Breast epithelium (tissue), 4 donors: ENCODE data around the gene SPG7. TPM values are rescaled to one million over a fixed set of nuclear protein-coding genes. Genes with fewer than 3 reads are reported as not detected.

Experiments used
- DNase-seq, 2 donors: peaks; one replicate each; pipeline ENCODE4 v3.0.0-alpha.2; 2019; ENCODE audit warnings: low spot score in 2 of 2
- H3K27ac ChIP-seq, 2 donors: fragments of 200-600 bp; sonication (generic) in 1 of 2; one replicate each; pipeline ENCODE4 v1.5.1; 2016 to 2019; ENCODE audit warnings: mild to moderate bottlenecking in 1 of 2
- H3K27me3 ChIP-seq, 2 donors: fragments of 200-600 bp; sonication (generic) in 1 of 2; one replicate each; pipeline versions ENCODE4 v1.5.1 to v1.6.0; 2017 to 2019; ENCODE audit warnings: control low read depth in 1 of 2, mild to moderate bottlenecking in 1 of 2
- H3K36me3 ChIP-seq: fragments of 200-600 bp; one replicate; pipeline ENCODE4 v1.5.1; 2019
- H3K4me1 ChIP-seq, 2 donors: fragments of 200-600 bp; sonication (generic); one replicate each; pipeline ENCODE4 v1.5.1; 2016 to 2019; ENCODE audit warnings: control low read depth in 1 of 2
- H3K4me3 ChIP-seq, 3 donors: fragments of 200-600 bp; sonication (generic); 1 replicate in 2 of 3; 2 replicates in 1 of 3; pipeline ENCODE4 v1.5.1; 2016 to 2019; ENCODE audit warnings: mild to moderate bottlenecking in 3 of 3, moderate library complexity in 2 of 3
- H3K9me3 ChIP-seq, 2 donors: fragments of 200-600 bp; sonication (generic) in 1 of 2; one replicate each; pipeline ENCODE4 v1.5.1; 2016 to 2019; ENCODE audit warnings: control low read depth in 1 of 2
- CTCF ChIP-seq, 3 donors: fragments of 450-650 bp; IDR thresholded peaks; one replicate each; pipeline ENCODE4 v1.5.1; 2016 to 2017; ENCODE audit warnings: antibody characterized with exemption in 3 of 3, mild to moderate bottlenecking in 3 of 3, moderate library complexity in 3 of 3
- POLR2A ChIP-seq: fragments of 450-650 bp; IDR thresholded peaks from one replicate; pipeline ENCODE4 v1.6.1; 2016; ENCODE audit warnings: antibody characterized with exemption, mild to moderate bottlenecking, moderate library complexity
- POLR2AphosphoS5 ChIP-seq, 3 donors: sonication (generic); formaldehyde crosslinking; IDR thresholded peaks; one replicate each; pipeline ENCODE4 v1.6.1; 2017; ENCODE audit warnings: antibody characterized with exemption in 3 of 3
- intact Hi-C: fragments of 100-400 bp; cut with DNase I; formaldehyde crosslinking; loops from one replicate; pipeline ENCODE4 v1.15.1; 2023; ENCODE audit warnings: low total_unique reads
- total RNA-seq, 3 donors: library from RNA; depleted of rRNA; stranded (reverse); fragments of >200 nt; gene quantifications; one replicate each; pipeline ENCODE4 v1.1.0, GENCODE V29; 2016

SPG7 gene
- total RNA-seq, 3 donors from 2014 or later = 104 to 126 (median 118) TPM

GRCh38 chr16:89475144-89475543, 33.1 kb upstream of the SPG7 start:
- peaks cover 4 to 5% of the 10 kb centered on the region in 2 donors for H3K4me1 ChIP-seq
- H3K4me3 ChIP-seq = no peak overlapping the region
- H3K27me3 ChIP-seq = no peaks in the 10 kb centered on the region
- H3K36me3 ChIP-seq = no peaks in the 10 kb centered on the region
- TF ChIP-seq CTCF (IDR thresholded peaks at IDR 0.05) (no peak), POLR2AphosphoS5 (IDR thresholded peaks at IDR 0.05) (no peak), POLR2A (no peak)
- no peak overlapping the region for H3K27ac ChIP-seq
- intact Hi-C loops = no loop called here
- H3K9me3 ChIP-seq = no peaks in the 10 kb centered on the region
- DNase-seq = no peak

- Histone ChIP-seq H3K36me3 (no peaks in the 10 kb centered on the region), H3K4me1 (peaks cover 4 to 5% of the 10 kb centered on the region in 2 donors), H3K4me3 (peak overlapping the region in 1 of 3 donors; percentile 24), H3K27ac (peak overlapping the region in 1 of 2 donors; percentile 10), H3K9me3 (no peaks in the 10 kb centered on the region), H3K27me3 (no peaks in the 10 kb centered on the region)
- TF ChIP-seq POLR2AphosphoS5 (IDR thresholded peaks at IDR 0.05) (no peak), POLR2A (no peak), CTCF (IDR thresholded peaks at IDR 0.05) (no peak)
- peak in 1 of 2 donors; percentile 47 for DNase-seq
- intact Hi-C loops = no loop called here
Observed at GRCh38 chr16:89476379-89476778, 31.8 kb upstream of the SPG7 start.

- Histone ChIP-seq H3K4me3 (peak overlapping the region in 1 of 3 donors; percentile 24), H3K27ac (peak overlapping the region in 1 of 2 donors; percentile 10), H3K4me1 (peaks cover 4 to 5% of the 10 kb centered on the region in 2 donors), H3K36me3 (no peaks in the 10 kb centered on the region), H3K27me3 (no peaks in the 10 kb centered on the region), H3K9me3 (no peaks in the 10 kb centered on the region)
- DNase-seq = no peak
- intact Hi-C loops = no loop called here
- no peak for TF ChIP-seq POLR2AphosphoS5 (IDR thresholded peaks at IDR 0.05)
- TF ChIP-seq CTCF (IDR thresholded peaks at IDR 0.05) = no peak
- no peak for TF ChIP-seq POLR2A
Observed at GRCh38 chr16:89476811-89477261, 31.4 kb upstream of the SPG7 start.

GRCh38 chr16:89478576-89479221, 29.5 kb upstream of the SPG7 start:
- Histone ChIP-seq H3K4me1 (peaks cover 5 to 10% of the 10 kb centered on the region in 2 donors), H3K9me3 (no peaks in the 10 kb centered on the region)
- TF ChIP-seq POLR2A (no peak), POLR2AphosphoS5 (IDR thresholded peaks at IDR 0.05) (no peak), CTCF (IDR thresholded peaks at IDR 0.05) (no peak)

GRCh38 chr16:89481356-89481955, 26.7 kb upstream of the SPG7 start:
- TF ChIP-seq POLR2A = no peak
- TF ChIP-seq CTCF (IDR thresholded peaks at IDR 0.05) = no peak
- no peak for TF ChIP-seq POLR2AphosphoS5 (IDR thresholded peaks at IDR 0.05)
- no peak for DNase-seq
- no peaks in the 10 kb centered on the region for H3K9me3 ChIP-seq
- no peaks in the 10 kb centered on the region for H3K27me3 ChIP-seq
- no peaks in the 10 kb centered on the region for H3K36me3 ChIP-seq
- intact Hi-C loops = no loop called here
- peaks cover 0 to 17% of the 10 kb centered on the region in 2 donors for H3K4me1 ChIP-seq
- no peak overlapping the region for H3K27ac ChIP-seq
- H3K4me3 ChIP-seq = no peak overlapping the region

More at GRCh38 chr16:89478576-89479221, 29.5 kb upstream of the SPG7 start:
- Histone ChIP-seq H3K36me3 (no peaks in the 10 kb centered on the region), H3K27ac (no peak overlapping the region), H3K4me3 (no peak overlapping the region), H3K27me3 (no peaks in the 10 kb centered on the region)
- intact Hi-C loops = no loop called here
- no peak for DNase-seq
